Heart left ventricle (tissue), 16 donors: Measurements from ENCODE around the gene S1PR3. TPM values are rescaled to one million over a fixed set of nuclear protein-coding genes. Genes with fewer than 3 reads are reported as not detected.

ENCODE experiments used
- ATAC-seq, 4 donors: fragments of 200-7000 bp; cut with Tn5 transposase; one replicate each; pipeline ENCODE4 v1.9.1; 2020 to 2022; ENCODE audit warnings: moderate library complexity in 4 of 4, mild to moderate bottlenecking in 3 of 4, moderate number of reproducible peaks in 1 of 4
- DNase-seq, 5 donors: peaks; one replicate each; pipeline ENCODE4 v3.0.0-alpha.2; 2020
- H3K27ac ChIP-seq, 12 donors: fragments of 200-600 bp; sonication (generic) in 4 of 12; one replicate each; pipeline versions ENCODE4 v1.5.0 to v1.8.0; 2016 to 2022; ENCODE audit warnings: mild to moderate bottlenecking in 2 of 12
- H3K27me3 ChIP-seq, 9 donors: fragments of 200-600 bp; sonication (generic) in 2 of 9; one replicate each; pipeline versions ENCODE4 v1.5.1 to v1.8.0; 2016 to 2022; ENCODE audit warnings: mild to moderate bottlenecking in 3 of 9
- H3K36me3 ChIP-seq, 9 donors: fragments of 200-600 bp; sonication (generic) in 2 of 9; one replicate each; pipeline versions ENCODE4 v1.5.0 to v1.8.0; 2018 to 2022; ENCODE audit warnings: mild to moderate bottlenecking in 2 of 9
- H3K4me1 ChIP-seq, 12 donors: fragments of 200-600 bp; sonication (generic) in 4 of 12; one replicate each; pipeline versions ENCODE4 v1.5.0 to v1.8.0; 2016 to 2022; ENCODE audit warnings: mild to moderate bottlenecking in 3 of 12
- H3K4me3 ChIP-seq, 12 donors: fragments of 200-600 bp; sonication (generic) in 4 of 12; one replicate each; pipeline versions ENCODE4 v1.5.0 to v1.8.0; 2017 to 2022; ENCODE audit warnings: mild to moderate bottlenecking in 9 of 12, moderate library complexity in 4 of 12
- H3K9me3 ChIP-seq, 12 donors: fragments of 200-600 bp; sonication (generic) in 4 of 12; one replicate each; pipeline versions ENCODE4 v1.5.0 to v1.8.0; 2016 to 2022; ENCODE audit warnings: mild to moderate bottlenecking in 1 of 12
- POLR2A ChIP-seq, 2 donors: fragments of 450-650 bp; IDR thresholded peaks; one replicate each; pipeline ENCODE4 v1.6.1; 2017; ENCODE audit warnings: antibody characterized with exemption in 2 of 2, mild to moderate bottlenecking in 2 of 2, moderate library complexity in 2 of 2
- WGBS, 4 donors: extraction: QIAGEN DNeasy Blood & Tissue Kit in 2 of 4; methylation state at CpG; one replicate each; pipeline versions ENCODE4 v1.1.5 to v1.1.7; 2013 to 2018; 5-methylcytosine and 5-hydroxymethylcytosine counted together
- intact Hi-C, 10 donors: fragments of 100-400 bp; cut with DNase I; formaldehyde crosslinking; loops; one replicate each; pipeline versions ENCODE4 v1.11.1 to v1.14.2; 2022
- polyA plus RNA-seq, 2 donors: library from polyadenylated mRNA; stranded (reverse); fragments of 200-250 nt; gene quantifications; one replicate each; pipeline ENCODE4 v1.2.3, GENCODE V29; 2013
- total RNA-seq, 9 donors: library from RNA; depleted of rRNA in 2 of 9; stranded (reverse); fragments of >200 nt in 2 of 9; fragmentation: NEBNext Ultra II Directional in 3 of 9; extraction: Animal tissue kit (Norgen Biotek cat#: 25700) in 3 of 9; gene quantifications; one replicate each; pipeline versions ENCODE4 v1.1.0 to v1.2.4, GENCODE V29; 2016 to 2023
- TF ChIP-seq, protein P1 (sequence below), 12 donors: fragments of 200-600 bp; sonication (generic) in 4 of 12; IDR thresholded peaks; one replicate each; pipeline versions ENCODE4 v1.5.0 to v1.8.0; 2018 to 2022; ENCODE audit warnings: antibody characterized with exemption in 12 of 12, mild to moderate bottlenecking in 5 of 12
- donor health status: ischemic (EF 13 %, LVEDD 7.1; RV severe dilation, severe dysfunction).
- donor health status: healthy with polysubstance abuse.
- donor health status: DM: no; HTN: yes; CAD: no.
- donor health status: DM: no; HTN: no; CAD: no.
- donor health status: ischemic (EF 25% LVEDD 6.9; RV normal size, moderate dysfunction).
- donor health status: ischemic (EF 25% LVEDD 5.7; RV mildly dilated, moderate dysfunction).
- donor health status: healthy.
- donor health status: DM: yes; HTN: yes; CAD: no.
- donor health status: ischemic (EF 35%, LVEDD 5.7; RV mildly dilated, moderate dysfunction).
- donor health status: nonischemic (EF 11% LVEDD 7.7; RV severe dilation, severe dysfunction).
- donor health status: DM: yes; HTN: yes; CAD: no.
- donor health status: PGD.
- donor health status: ischemic (EF 29% LVEDD 5.4; RV normal size, mild dysfunction).
- donor health status: nonischemic (EF 23%, LVEDD 6.1; RV moderate dilation, normal function).

Gene S1PR3
- total and polyA plus RNA-seq, 11 donors: 7.4 to 50.3 (median 29.5) TPM

DNA sequence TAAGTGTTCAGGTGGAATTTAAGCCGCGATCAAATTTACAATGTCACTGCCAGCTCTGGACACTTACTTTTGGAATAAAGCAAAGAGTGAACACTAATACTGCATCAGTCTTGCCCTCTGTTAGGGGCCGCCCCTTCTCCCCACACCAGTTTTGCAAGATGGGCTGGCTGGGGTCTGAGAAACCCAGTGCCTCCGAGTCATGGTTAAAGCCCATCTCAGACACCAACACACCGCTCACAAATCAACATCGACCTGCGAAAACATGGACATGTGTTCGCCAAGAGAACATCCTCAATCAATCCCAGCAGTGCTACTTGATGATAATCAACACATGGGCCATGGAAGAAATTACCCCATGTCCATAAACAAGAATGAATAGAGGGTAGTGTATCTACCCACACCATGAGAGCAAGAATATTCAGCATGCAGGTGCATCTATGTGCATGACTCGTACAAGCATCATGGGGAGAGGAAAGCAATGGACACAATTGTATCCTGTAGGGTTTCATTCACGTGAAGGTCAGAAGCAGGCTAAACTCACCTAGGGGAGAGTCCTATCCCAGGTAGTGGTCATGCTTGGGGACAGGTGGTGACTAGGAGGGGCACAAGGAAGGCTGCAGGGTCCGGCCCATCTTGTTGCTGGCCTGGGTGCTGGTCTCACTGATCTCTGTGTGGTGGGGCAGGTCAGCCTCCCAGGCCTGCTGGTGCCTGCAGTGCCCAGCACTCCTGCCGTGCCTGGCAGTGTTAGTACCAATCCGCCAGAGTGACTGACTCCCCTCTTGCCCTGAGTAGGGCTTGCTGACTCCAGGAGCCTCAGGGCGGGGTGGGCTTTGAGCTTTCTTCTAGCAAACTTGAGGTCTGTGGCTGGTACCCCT lies 5.0 kb downstream of the S1PR3 start:
- H3K36me3 ChIP-seq: peaks cover 0 to 12% (median 0%) of the 10 kb centered on the region in 9 donors
- intact Hi-C loops: loop anchor here in 8 of 10 donors (5.0 to 10.0 kb wide), 7 partner anchors 121 to 341 kb away; no protein-coding TSS in a partner anchor
- no peak overlapping the region for H3K27ac ChIP-seq
- ATAC-seq (no peak), DNase-seq (no peak)
- WGBS, 4 donors: 93 to 95% (median 94%) methylated on average over 14 of the region's 14 CpGs
- no peak overlapping the region for H3K4me3 ChIP-seq
- TF ChIP-seq, protein P1, sequence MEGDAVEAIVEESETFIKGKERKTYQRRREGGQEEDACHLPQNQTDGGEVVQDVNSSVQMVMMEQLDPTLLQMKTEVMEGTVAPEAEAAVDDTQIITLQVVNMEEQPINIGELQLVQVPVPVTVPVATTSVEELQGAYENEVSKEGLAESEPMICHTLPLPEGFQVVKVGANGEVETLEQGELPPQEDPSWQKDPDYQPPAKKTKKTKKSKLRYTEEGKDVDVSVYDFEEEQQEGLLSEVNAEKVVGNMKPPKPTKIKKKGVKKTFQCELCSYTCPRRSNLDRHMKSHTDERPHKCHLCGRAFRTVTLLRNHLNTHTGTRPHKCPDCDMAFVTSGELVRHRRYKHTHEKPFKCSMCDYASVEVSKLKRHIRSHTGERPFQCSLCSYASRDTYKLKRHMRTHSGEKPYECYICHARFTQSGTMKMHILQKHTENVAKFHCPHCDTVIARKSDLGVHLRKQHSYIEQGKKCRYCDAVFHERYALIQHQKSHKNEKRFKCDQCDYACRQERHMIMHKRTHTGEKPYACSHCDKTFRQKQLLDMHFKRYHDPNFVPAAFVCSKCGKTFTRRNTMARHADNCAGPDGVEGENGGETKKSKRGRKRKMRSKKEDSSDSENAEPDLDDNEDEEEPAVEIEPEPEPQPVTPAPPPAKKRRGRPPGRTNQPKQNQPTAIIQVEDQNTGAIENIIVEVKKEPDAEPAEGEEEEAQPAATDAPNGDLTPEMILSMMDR (IDR thresholded peaks at IDR 0.05): no peak
- no peak for TF ChIP-seq POLR2A (IDR thresholded peaks at IDR 0.05)
- peaks cover 0 to 79% (median 37%) of the 10 kb centered on the region in 12 donors for H3K4me1 ChIP-seq
- peaks cover 0 to 12% (median 5%) of the 10 kb centered on the region in 9 donors for H3K27me3 ChIP-seq
- H3K9me3 ChIP-seq: no peaks in the 10 kb centered on the region

- Histone ChIP-seq H3K36me3 (peaks cover 0 to 16% (median 2%) of the 10 kb centered on the region in 9 donors), H3K27ac (no peak overlapping the region), H3K4me3 (no peak overlapping the region), H3K27me3 (peaks cover 0 to 11% (median 0%) of the 10 kb centered on the region in 9 donors), H3K9me3 (no peaks in the 10 kb centered on the region), H3K4me1 (peaks cover 0 to 74% (median 37%) of the 10 kb centered on the region in 12 donors)
- DNase-seq (no peak), ATAC-seq (no peak)
- 69 to 83% (median 76%) methylated on average over 4 of the region's 4 CpGs for WGBS, 4 donors
- intact Hi-C loops: loop anchor here in 8 of 10 donors (5.0 to 10.0 kb wide), 7 partner anchors 122 to 342 kb away; no protein-coding TSS in a partner anchor
- TF ChIP-seq POLR2A (IDR thresholded peaks at IDR 0.05): no peak
- TF ChIP-seq, protein P1 (IDR thresholded peaks at IDR 0.05): no peak
Observed at GRCh38 chr9:88996921-88997235, 5.6 kb downstream of the S1PR3 start.

GRCh38 chr9:88997646-88998045 lies 6.4 kb downstream of the S1PR3 start:
- whole genome bisulfite sequencing, 4 donors: 53 to 66% (median 60%) methylated on average over 8 of the region's 8 CpGs
- TF ChIP-seq, protein P1 (IDR thresholded peaks at IDR 0.05): no peak
- TF ChIP-seq POLR2A (IDR thresholded peaks at IDR 0.05): no peak
- Histone ChIP-seq H3K27ac (peak overlapping the region in 7 of 12 donors; percentile 50 to 74 (median 60)), H3K36me3 (peaks cover 0 to 22% (median 6%) of the 10 kb centered on the region in 9 donors), H3K4me3 (no peak overlapping the region), H3K9me3 (no peaks in the 10 kb centered on the region), H3K27me3 (peaks cover 0 to 7% (median 0%) of the 10 kb centered on the region in 9 donors), H3K4me1 (peaks cover 0 to 66% (median 35%) of the 10 kb centered on the region in 12 donors)
- no peak for ATAC-seq
- DNase-seq: no peak
- intact Hi-C loops: loop anchor here in 8 of 10 donors (2.0 to 10.0 kb wide), 8 partner anchors 123 to 343 kb away; no protein-coding TSS in a partner anchor

GRCh38 chr9:88998503-88998902 lies 7.2 kb downstream of the S1PR3 start:
- Histone ChIP-seq H3K4me1 (peaks cover 0 to 63% (median 31%) of the 10 kb centered on the region in 12 donors), H3K36me3 (peaks cover 0 to 30% (median 9%) of the 10 kb centered on the region in 9 donors), H3K27me3 (peaks cover 0 to 3% (median 0%) of the 10 kb centered on the region in 9 donors), H3K4me3 (no peak overlapping the region), H3K9me3 (no peaks in the 10 kb centered on the region), H3K27ac (peak overlapping the region in 10 of 12 donors; percentile 46 to 74 (median 58))
- no peak for DNase-seq
- TF ChIP-seq, protein P1 (IDR thresholded peaks at IDR 0.05): no peak
- no peak for TF ChIP-seq POLR2A (IDR thresholded peaks at IDR 0.05)
- WGBS, 4 donors: 20 to 27% (median 24%) methylated on average over 2 of the region's 2 CpGs
- intact Hi-C loops: loop anchor here in 8 of 10 donors (2.0 to 10.0 kb wide), 8 partner anchors 124 to 344 kb away; no protein-coding TSS in a partner anchor
- ATAC-seq: no peak
